Muscle of arm (tissue), 12 donors: ENCODE measurements around the gene DSTN. TPM values are rescaled to one million over a fixed set of nuclear protein-coding genes. Genes with fewer than 3 reads are reported as not detected.

Experiments
- DNase-seq: peaks from one replicate; pipeline ENCODE4 v3.0.0-alpha.2; 2013
- polyA plus RNA-seq, 12 donors: library from polyadenylated mRNA; unstranded; fragments of 120-200 nt; gene quantifications; one replicate each; pipeline ENCODE4 v1.2.1, GENCODE V29; 2013; ENCODE audit not compliant: insufficient read length in 12 of 12

The DSTN gene
- polyA plus RNA-seq, 12 donors: 231 to 323 (median 284) TPM; not detected in 1

DNA sequence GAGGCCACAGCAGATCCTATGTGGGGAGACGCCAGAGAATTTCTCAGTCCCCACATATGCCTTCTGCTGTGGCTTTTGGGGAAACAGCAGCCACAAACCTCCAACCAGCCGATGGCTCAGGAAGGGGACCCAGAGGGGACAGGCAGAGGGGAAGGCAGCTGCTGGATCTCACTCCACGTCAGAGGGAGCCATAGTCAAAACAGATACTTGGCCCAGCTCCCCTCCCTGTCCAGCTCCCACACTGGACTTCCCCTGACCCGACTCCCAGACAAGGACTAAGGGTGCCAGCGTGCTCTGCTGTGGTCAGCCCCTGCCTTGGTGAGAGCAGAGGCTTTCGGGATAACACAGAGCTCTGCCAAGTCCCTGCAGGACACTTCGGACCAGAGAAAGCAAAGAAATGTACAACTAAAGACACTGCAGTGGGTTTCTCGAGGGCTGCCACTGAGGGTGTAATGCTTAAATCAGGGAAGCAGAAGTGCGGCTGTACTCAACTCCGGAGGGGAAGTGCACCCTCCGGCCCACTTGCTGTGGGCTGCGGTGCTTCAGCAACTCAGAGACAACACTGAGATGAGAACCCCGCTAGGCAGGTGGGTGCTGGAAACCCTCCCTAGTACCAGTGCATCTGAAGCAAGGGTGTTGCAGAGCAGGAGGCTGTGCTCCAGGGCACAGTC, 64.9 kb downstream of the DSTN start:
- no peak for DNase-seq

DNA sequence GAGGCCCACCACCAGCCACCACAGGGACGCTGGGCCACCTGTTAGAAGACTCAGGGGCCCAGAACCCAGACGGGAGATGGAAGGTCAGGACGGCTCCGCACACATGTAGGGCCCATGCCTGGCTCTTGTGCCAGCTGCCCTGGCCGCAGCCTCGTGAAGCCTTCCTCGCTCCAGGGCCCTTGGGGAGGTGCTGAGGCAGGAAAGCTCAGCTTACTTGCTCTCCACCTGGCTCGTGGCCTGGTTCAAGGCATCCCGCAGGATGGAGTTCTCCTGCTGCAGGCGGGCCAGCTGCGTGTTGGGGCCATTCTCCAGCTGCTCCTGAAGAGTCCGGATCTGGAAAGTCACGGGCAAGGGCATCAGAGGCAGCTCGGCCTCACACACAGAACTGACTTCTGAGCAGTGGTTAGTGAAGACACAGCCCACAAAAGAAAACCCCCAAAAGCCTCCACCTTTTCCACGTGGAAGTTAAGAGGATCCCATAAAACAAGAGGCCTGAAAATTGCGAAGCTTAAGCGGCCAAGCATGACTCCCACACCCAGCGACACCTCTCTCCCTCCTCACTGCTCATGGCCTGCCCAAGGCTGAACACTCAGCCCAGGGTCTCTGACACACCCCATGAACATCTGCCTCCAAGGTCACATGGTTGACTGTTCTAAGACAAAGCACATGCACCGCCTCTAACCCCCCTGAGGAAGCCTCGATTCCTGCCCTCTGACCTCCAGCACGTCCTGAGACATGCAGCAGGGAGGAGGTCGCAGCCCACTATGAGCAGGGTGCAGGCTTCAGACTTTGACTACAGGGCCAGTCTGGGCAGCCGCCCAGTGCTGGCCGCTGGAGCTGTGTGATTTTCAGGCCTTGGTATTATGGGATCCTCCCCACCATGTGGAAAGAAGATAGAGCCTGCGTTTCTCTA, 65.7 kb downstream of the DSTN start:
- DNase-seq: no peak

DNA sequence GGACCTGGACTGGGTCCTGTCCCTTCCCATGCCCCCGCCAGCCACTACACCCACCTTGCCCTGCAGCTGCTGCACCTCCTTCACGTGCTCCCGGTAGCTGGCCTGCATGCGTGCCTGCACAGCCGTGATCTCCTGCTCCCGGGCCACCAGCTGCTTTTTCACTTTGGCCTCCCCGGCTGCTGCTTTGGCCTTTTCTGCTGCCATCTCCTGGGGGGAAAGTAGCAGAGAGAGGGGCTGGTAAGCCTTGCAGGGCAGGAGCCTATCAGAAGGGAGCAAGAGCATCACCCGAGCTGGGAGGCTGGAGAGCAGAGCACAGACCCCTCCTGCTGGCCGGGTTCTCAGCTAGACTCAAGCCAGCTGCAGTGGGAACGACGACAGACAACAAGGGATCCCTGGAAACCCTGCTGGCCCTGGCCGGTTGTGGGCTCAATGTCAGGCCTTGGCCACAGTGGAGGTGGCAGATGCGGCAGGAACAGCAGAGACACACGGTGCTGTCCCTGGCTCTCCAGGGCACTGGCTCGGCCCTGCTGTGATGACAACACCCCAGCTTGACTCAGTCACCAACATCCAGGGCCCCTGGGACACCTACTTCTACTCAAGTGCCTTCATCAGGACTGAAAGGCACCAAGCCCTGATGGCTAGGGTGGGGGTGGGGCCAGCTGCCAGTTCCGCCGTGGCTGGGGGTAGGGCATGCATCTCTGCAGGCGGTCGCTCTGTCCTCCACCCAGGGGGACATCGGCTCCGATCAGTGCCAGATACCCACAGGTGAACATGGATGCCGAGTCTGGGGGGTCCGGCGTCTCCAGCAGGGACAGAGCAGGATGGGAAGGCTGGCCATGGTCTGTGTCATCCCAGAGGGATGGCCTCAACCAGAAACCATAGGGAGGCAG, 66.9 kb downstream of the DSTN start:
- DNase-seq: peak; percentile 71

DNA sequence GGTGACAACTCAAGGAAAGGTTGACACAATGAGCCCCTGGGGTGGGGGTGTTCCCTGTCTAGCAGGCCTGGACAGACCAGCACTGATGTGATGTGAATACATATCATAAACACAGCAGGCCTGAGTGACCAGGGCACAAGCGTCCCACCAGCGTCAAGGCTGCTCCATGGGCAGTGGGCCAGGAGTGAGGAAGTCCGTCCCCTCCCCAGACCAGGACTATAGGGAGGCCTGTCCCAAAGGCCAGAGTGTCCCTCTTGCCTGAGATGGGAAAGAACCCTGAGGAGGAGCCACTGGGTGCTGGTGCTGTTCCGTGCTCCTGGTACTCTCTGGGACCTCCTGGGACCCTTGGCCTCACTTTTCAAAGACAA, 67.5 kb downstream of the DSTN start:
- no peak for DNase-seq

DNA sequence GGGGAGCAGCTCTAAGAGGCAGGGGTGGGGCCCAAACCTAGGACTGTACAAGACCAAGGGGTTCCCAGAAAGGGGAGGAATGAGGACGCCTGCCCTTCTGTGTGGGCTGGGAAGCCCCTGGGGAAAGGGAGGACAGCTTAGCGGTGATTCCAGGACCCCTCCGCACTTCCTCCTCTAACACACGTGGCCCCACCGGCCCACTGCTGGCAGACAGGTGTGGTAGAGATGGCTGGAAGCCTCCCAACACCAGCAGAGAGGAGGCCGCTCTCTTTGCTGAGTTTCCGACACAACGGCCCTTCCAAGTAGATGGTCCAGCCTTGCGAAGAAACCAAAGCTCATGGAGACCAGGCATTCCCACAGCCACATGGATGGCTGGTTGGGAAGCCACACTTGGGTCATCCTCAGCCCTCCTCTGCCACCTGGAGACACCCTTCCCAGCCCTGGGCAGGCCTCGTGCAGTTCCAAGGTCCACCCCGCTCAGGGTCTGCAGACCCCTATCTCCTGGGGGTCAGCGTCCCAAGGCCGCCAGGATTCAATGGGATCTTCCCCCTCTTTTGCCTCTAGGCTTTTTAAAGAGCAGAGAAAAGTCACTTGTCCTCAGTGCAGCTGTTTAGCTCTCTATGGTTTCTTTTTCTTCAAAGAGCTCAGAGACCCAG, 68.2 kb downstream of the DSTN start:
- DNase-seq: no peak

DNA sequence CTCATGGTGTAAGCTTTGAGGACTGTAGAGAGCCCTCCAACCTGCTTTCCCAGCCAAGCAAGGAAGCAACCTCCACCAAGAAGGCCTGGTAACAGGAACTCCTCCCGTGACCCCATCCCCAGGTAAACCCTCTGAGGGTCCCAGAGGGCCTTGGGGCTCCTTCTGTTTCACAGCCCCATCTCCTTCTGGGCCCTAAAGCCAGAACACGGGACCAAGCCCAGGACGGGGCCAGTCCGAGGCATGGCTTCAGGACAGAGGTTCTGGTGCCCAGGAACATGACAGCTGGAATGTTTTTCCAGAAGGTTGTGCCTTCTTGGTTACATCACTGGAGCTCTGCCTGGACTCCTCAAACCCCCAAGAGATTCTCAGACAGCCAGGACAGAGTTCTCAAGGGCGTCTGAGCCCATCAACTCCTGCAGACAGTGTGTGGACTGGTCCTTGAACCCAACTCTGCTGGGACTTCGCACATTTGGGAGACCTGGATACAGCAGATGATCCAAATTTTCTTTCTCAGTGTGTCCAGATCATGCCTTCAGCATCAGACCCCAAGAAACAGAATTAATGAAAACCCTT, 69.0 kb downstream of the DSTN start:
- no peak for DNase-seq

DNA sequence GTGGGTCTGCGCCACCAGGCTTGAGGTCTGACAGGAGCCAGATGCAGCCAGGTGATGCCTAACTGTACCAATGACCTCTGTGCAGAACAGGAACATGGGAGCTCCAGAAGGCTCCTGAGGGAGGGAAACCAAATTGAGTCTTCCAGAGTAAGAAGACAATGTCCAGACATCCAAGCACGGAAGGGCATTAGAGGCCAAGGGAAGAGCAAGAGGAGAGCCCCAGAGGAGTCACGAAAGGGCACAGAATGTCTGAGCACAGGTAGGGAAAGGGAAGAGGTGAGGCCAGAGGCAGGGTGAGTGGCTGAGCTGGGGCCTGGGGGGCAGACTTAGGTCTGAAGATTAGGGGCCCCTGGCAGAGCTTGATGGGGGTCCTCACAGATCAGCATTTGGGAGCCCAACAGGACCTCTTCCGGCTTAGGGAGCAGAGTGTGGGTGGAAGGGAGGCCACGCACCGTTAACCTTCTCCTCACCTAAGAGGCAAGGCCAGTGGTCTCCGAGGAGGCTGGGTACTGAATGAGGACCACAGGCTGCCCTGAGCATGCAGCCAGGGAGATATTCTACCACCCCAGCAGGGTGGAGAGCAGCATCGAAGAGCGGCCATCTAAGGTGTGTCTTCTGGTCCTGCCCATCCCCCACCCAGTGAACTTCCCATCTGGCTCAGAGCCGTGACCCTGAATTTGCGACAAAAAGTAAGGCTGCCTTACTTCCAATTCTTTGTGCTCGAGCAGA, 70.4 kb downstream of the DSTN start:
- no peak for DNase-seq

DNA sequence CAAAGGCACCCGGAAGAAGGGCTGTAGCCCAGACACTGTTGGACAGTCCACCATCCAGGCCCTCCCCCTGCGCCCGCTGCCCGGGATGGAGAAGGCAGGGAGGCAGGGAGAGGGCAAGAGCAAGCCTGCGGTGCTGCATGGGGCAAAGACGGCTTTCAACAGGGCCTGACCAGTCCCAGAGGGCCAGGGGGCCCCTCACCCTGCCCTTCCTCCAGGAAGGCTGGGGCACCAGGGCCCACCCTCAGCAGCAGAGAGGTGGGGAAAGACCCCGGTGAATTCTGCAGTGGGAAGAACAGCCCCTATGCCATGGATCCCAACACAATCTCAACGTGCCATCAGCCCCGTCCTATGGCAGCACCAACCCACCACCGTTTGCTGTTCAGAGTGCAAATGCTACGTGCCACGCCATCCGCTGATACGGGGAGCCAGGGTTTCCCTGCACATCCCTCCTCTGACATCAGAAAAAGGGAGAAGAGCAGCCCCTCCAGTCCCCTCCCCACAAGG, 71.1 kb downstream of the DSTN start:
- no peak for DNase-seq

DNA sequence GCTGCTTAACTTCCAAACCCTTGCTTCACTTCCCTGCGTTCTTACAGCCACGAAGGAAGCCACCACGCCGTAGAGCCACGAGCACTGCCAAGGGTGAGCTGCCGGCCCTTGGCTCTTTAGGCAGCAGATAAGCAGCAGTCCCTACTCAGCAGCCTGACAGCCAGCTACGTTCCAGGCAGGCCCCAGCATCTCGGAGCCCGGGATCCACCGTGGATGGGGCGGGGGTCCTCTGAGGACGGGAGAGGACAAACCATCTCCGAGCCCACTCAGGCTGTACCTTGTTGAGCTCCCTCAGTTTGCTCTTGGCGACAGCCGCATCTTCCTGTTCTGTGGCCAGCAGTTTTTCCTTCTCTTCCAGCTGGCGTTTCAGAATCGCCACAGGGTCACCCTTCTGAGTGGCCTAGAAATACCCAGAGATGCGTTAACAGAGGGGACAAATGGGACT, 71.7 kb downstream of the DSTN start:
- DNase-seq: no peak

DNA sequence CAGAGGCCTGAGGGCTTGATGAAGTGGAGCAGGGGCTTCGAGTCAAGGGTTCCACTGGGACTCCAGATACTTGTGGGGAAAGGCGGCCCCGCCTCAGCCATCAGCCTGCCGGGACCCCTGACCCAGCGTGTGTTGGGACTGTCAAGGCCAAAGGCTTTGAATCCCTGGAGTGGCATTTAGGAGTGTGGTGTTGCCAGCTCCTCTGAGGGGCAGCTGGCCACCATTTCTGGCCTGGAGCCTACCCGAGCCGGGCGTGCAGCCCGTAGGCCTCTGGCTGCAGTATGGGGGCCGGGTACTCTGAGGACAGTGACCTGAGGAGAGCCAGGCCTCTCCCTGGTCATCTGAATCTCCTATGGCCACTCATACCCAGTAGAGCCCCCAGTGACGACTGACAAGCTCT, 72.1 kb downstream of the DSTN start:
- DNase-seq: no peak

DNA sequence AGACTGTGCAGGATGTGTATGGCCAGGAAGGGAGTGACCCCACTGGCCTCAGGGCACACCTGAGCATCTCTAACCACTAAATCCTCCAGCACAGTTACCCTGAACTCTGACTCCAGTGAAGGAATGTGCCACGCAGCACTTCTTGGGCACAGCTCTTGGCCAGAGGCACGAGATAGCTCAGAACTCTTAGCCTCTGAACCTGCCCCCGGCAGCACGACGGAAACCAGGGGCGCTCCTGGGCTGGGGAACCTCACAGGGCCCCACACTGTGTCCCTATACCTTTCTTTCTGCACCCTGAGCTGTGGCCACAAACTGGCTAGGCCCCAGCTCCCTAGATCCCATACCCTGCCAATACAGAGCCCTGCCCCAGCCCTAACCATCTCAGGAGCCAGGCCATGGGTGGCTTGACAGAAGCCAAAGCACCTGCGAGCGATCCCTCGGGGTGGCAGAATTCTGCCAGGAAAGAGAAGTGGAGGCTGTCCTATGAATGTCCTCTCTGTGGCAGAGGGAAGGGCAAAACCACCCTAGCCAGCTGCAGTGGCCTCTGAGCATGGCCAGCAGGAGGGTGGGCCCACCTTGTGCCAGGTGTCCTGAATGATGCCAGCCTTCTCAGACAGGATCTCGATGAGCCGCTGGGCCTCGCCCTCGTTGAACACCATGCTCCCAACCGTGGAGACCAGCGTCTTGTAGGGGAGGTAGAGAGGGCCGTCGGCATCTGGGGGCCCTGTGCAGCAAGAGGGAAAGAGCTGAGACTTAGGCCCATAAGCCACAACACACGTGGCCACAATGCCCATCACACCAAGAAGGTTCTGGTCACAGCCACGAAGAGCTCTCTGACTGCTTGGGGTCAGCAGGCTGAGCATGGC, 72.8 kb downstream of the DSTN start:
- no peak for DNase-seq

DNA sequence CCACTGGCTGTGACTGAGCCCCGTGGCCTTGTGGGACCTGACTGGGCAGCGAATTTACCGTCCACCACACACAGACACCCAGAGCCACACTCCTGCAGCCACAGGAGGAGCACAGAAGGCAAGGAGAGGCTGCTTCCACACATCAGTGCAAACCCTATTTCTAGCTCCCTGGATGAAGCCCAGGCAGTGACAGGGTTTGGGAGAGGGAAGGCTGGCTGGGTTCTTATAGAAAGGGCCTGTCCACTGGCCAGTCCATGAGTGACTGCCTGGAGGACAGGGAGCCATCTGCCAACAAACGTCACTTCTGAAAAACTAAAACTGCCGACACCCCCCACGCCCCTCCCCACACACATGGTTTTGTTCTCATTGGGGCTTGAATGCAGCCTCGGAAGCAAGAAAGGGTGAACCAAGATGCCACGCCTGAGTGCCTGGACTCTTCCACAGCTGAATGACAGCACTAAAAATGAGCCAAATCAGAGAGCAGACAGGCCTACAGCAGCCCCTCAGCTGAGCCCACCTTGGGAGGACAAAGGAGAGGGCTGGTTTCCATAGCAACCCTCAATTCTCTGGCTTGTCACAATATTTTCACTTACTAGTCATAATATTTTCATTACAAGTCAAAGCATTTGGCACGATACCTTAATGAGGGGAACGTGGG, 73.8 kb downstream of the DSTN start:
- DNase-seq: no peak

DNA sequence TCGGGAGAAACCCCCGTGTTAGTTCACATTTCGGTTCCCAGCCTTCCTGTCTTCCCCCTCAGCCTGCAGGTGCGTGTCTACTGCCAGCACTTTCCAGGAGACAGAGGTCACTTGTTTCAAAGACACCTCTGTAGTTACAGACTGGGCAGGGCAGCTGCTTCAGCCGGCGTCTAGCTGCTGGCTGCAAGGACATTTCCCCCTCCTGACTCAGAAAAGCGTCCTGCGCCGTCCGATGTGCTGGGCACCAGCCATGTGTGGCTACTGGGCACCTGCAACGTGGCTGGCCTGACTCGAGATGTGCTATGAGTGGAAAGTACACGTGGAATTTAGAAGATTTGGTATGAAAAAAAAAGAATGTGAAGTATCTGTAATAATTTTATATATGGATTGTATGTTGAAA, 74.6 kb downstream of the DSTN start:
- DNase-seq: no peak

DNA sequence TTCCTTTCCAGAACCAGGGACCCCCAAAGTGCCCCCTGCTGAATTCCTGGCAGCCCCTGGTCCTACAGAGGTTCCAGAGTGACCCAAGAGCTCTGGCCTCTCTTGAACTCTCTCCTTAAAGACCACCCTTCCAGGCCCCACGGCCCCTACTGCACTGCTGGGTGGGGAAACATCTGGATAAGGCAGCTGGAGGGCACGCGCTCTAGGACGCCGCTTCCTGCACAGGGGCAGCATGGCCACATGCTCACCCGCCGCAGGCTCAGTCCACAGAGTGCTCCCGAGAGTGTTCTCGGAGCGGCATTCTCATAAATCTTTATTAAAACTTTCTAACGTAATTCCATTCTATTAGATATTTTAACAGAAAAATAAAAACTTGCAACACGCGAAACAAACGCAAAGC, 75.1 kb downstream of the DSTN start:
- no peak for DNase-seq

DNA sequence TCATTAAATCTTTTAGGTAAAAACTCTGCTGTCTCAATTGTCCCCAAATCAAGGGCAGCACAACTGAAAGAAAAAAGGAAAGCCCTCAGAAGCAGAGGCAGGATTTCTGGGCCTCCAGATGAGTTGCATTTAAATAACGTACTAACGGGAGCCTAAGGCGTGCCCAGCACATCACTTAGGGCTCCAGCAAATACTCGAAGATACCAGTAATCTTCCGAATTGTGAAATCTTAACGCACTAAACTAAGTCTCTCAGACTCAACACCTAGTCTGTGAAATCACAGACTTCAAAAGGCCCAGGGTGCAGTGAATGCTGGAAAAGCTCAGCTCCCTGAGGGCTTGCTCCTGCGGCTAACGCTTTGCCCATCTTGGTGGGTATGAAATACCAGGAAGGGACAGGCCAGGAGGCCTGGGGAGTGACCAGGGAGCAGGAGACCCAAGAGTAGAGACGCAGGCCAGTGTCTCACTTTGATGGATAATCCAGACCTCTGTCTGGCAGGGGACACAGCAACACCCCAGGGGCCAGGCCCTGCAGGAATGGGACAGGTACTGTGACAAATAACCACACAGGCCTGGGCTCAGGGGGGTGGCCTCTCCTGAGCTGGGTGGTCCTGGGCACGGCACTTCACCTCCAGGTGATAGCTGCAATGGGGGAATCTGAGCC, 75.8 kb downstream of the DSTN start:
- no peak for DNase-seq

DNA sequence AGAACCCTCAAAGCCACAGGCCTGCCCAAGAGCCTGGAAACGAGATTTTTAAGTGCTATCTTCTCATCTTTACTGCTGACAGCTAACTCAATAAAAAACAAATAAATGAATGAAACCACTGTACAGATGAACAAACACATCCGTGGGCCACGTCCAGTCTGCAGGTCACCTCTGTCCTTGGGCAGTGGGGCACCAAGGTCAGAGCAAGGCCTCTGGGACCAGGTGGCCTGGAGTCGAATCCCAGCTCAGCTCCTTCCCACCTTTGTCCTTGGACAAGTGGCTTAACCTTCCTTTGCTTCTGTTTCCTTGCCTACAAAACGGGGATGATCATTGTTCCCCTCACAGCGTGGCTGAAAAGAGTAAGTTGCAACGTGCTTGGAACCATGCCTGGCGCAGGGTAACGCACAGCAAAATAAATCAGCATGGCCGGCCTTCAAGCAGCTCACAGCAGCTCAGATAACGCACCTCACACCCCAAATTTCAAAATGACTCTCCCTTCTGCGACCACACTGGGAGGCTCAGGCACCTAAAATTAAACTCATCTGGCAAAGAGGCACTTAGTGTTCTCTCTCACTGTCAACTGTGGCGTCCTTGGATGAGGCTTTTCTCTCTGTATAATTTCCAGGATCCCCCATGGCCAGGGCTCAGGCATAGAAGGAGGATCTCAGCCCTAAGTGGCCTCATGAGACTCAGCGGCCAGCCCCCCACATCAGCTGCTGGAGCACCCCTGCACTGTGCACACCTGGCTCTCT, 76.5 kb downstream of the DSTN start:
- DNase-seq: no peak

DNA sequence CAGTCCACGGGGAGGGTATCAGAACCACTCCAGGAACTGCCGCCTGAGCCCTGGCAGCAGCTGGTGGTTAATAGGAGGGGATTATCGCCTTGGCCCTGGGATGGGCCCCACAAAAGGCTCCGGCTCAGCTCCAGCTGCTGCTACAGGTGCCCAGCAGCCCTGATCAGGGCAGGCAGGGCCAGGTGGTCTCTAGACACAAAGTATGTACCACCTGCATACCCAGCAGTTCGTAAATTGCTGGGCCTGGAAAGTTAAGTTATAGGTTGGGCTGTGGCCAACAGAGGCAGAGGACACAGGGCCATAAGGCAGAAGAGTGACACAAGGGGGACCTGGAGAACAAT, 77.1 kb downstream of the DSTN start:
- no peak for DNase-seq
